ENCODE data around the gene SORCS2.

DNA sequence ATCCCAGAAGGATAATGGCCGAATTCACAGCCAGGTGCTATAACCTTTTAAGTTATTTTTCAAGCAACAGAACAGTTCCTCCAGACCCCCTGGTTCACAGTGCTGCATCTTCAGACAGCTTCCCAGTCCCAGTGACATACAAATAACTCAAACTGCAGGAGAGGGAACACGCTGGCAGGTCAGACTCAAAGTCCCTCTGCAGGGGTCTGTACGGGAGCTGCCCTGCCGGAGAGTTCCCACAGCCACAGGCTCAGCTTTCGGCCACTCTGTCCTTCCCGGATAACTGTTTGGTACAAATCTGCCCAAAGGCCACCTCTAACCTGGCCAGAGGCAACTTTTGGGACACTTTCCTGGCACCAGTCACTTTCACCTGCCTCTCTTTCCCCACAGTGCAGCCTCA, 517.1 kb downstream of the SORCS2 start:
- TF ChIP-seq ZNF384 (IDR thresholded peaks at IDR 0.05): no peak
- no peak for TF ChIP-seq BHLHE40 (IDR thresholded peaks at IDR 0.05; ENCODE audit: borderline replicate concordance)
- no peak for TF ChIP-seq ARNT (IDR thresholded peaks at IDR 0.05)
- TF ChIP-seq ELF4 (IDR thresholded peaks at IDR 0.05): no peak
- no peak for TF ChIP-seq CTBP1 (IDR thresholded peaks at IDR 0.05; ENCODE audit: borderline replicate concordance)
- TF ChIP-seq SP1 (IDR thresholded peaks at IDR 0.05): no peak
- no peak for TF ChIP-seq HDGF (IDR thresholded peaks at IDR 0.05; ENCODE audit: borderline replicate concordance)
